Heart left ventricle (tissue), 16 donors: ENCODE results near the gene S100A9. TPM values are rescaled to one million over a fixed set of nuclear protein-coding genes. Genes with fewer than 3 reads are reported as not detected.

Source experiments
- ATAC-seq, 4 donors: fragments of 200-7000 bp; cut with Tn5 transposase; one replicate each; pipeline ENCODE4 v1.9.1; 2020 to 2022; ENCODE audit warnings: moderate library complexity in 4 of 4, mild to moderate bottlenecking in 3 of 4, moderate number of reproducible peaks in 1 of 4
- DNase-seq, 5 donors: peaks; one replicate each; pipeline ENCODE4 v3.0.0-alpha.2; 2020
- H3K27ac ChIP-seq, 12 donors: fragments of 200-600 bp; sonication (generic) in 4 of 12; one replicate each; pipeline versions ENCODE4 v1.5.0 to v1.8.0; 2016 to 2022; ENCODE audit warnings: mild to moderate bottlenecking in 2 of 12
- H3K27me3 ChIP-seq, 9 donors: fragments of 200-600 bp; sonication (generic) in 2 of 9; one replicate each; pipeline versions ENCODE4 v1.5.1 to v1.8.0; 2016 to 2022; ENCODE audit warnings: mild to moderate bottlenecking in 3 of 9
- H3K36me3 ChIP-seq, 9 donors: fragments of 200-600 bp; sonication (generic) in 2 of 9; one replicate each; pipeline versions ENCODE4 v1.5.0 to v1.8.0; 2018 to 2022; ENCODE audit warnings: mild to moderate bottlenecking in 2 of 9
- H3K4me1 ChIP-seq, 12 donors: fragments of 200-600 bp; sonication (generic) in 4 of 12; one replicate each; pipeline versions ENCODE4 v1.5.0 to v1.8.0; 2016 to 2022; ENCODE audit warnings: mild to moderate bottlenecking in 3 of 12
- H3K4me3 ChIP-seq, 12 donors: fragments of 200-600 bp; sonication (generic) in 4 of 12; one replicate each; pipeline versions ENCODE4 v1.5.0 to v1.8.0; 2017 to 2022; ENCODE audit warnings: mild to moderate bottlenecking in 9 of 12, moderate library complexity in 4 of 12
- H3K9me3 ChIP-seq, 12 donors: fragments of 200-600 bp; sonication (generic) in 4 of 12; one replicate each; pipeline versions ENCODE4 v1.5.0 to v1.8.0; 2016 to 2022; ENCODE audit warnings: mild to moderate bottlenecking in 1 of 12
- POLR2A ChIP-seq, 2 donors: fragments of 450-650 bp; IDR thresholded peaks; one replicate each; pipeline ENCODE4 v1.6.1; 2017; ENCODE audit warnings: antibody characterized with exemption in 2 of 2, mild to moderate bottlenecking in 2 of 2, moderate library complexity in 2 of 2
- WGBS, 4 donors: extraction: QIAGEN DNeasy Blood & Tissue Kit in 2 of 4; methylation state at CpG; one replicate each; pipeline versions ENCODE4 v1.1.5 to v1.1.7; 2013 to 2018; 5-methylcytosine and 5-hydroxymethylcytosine counted together
- intact Hi-C, 10 donors: fragments of 100-400 bp; cut with DNase I; formaldehyde crosslinking; loops; one replicate each; pipeline versions ENCODE4 v1.11.1 to v1.14.2; 2022
- long read RNA-seq, 3 donors: library from polyadenylated mRNA; unstranded; transcript quantifications; one replicate each; pipeline ENCODE4 v2.0.0, GENCODE V29; 2020 to 2021
- polyA plus RNA-seq, 2 donors: library from polyadenylated mRNA; stranded (reverse); fragments of 200-250 nt; gene quantifications; one replicate each; pipeline ENCODE4 v1.2.3, GENCODE V29; 2013
- total RNA-seq, 9 donors: library from RNA; depleted of rRNA in 2 of 9; stranded (reverse); fragments of >200 nt in 2 of 9; fragmentation: NEBNext Ultra II Directional in 3 of 9; extraction: Animal tissue kit (Norgen Biotek cat#: 25700) in 3 of 9; gene quantifications; one replicate each; pipeline versions ENCODE4 v1.1.0 to v1.2.4, GENCODE V29; 2016 to 2023
- TF ChIP-seq, protein P1 (sequence below), 12 donors: fragments of 200-600 bp; sonication (generic) in 4 of 12; IDR thresholded peaks; one replicate each; pipeline versions ENCODE4 v1.5.0 to v1.8.0; 2018 to 2022; ENCODE audit warnings: antibody characterized with exemption in 12 of 12, mild to moderate bottlenecking in 5 of 12
- donor health status: ischemic (EF 13 %, LVEDD 7.1; RV severe dilation, severe dysfunction).
- donor health status: healthy with polysubstance abuse.
- donor health status: DM: no; HTN: yes; CAD: no.
- donor health status: DM: no; HTN: no; CAD: no.
- donor health status: ischemic (EF 25% LVEDD 6.9; RV normal size, moderate dysfunction).
- donor health status: ischemic (EF 25% LVEDD 5.7; RV mildly dilated, moderate dysfunction).
- donor health status: healthy.
- donor health status: DM: yes; HTN: yes; CAD: no.
- donor health status: ischemic (EF 35%, LVEDD 5.7; RV mildly dilated, moderate dysfunction).
- donor health status: nonischemic (EF 11% LVEDD 7.7; RV severe dilation, severe dysfunction).
- donor health status: DM: yes; HTN: yes; CAD: no.
- donor health status: PGD.
- donor health status: ischemic (EF 29% LVEDD 5.4; RV normal size, mild dysfunction).
- donor health status: nonischemic (EF 23%, LVEDD 6.1; RV moderate dilation, normal function).

The S100A9 gene
- 100 to 1,000 TPM in 3 of 9 donors, 10 to 100 TPM in 5, 1 to 10 TPM in 1; 5.7 to 350 (median 76.2) TPM for total RNA-seq
- polyA plus RNA-seq: 100 to 1,000 TPM in 1 of 2 donors, 10 to 100 TPM in 1; 43.3 to 202 TPM
- long read RNA-seq, donor 1: 0 reads
- long read RNA-seq, donor 2, partial matches to known transcripts: 1 of 3 reads
- long read RNA-seq, donor 2, other reads (novel, unspliced or antisense): 0 of 3 reads
- long read RNA-seq, donor 3, partial matches to known transcripts: 2 of 4 reads
- long read RNA-seq, donor 3, other reads (novel, unspliced or antisense): 0 of 4 reads

DNA sequence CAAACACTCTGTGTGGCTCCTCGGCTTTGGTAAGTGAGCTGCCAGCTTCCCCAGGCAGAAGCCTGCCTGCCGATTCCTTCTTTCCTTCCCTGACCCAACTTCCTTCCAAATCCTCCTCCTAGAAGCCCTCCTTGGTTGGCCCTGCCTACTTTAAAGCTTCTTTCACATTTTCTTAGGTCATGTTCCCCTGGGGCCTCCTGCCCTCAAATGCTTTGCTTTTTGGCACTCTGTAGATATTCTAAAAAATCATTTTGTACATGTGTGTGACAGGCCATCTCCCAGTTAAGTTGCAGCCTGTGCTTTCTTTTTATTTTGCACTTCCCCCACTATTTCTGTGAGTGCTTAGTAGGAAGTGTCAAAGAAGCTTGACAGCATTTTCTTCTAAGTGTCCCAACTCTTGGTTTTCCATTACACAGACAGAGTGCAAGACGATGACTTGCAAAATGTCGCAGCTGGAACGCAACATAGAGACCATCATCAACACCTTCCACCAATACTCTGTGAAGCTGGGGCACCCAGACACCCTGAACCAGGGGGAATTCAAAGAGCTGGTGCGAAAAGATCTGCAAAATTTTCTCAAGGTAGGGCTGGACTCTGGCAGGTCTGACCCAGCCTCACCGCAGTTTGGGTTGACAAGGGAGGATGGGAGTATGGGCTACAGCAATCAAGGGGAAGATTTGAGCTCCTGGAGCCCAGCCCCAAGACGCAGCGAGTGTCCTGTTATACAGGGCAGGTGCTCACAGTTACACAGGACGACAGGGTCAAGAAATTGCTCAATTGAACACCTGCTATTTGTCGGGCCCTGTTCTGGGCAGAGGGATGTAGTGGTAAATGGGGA, at the start of gene S100A9:
Gene S100A9 (plus strand): TSS at position 2 of the 838 bp plus-strand sequence. CDS start 430 bp downstream, at position 432.
- DNase-seq (no peak), ATAC-seq (no peak)
- 80 to 87% (median 83%) methylated on average over 11 of the region's 11 CpGs for WGBS, 4 donors
- intact Hi-C loops: loop anchor here in 2 of 10 donors (10.0 kb wide), 2 partner anchors 47 to 217 kb away; no protein-coding TSS in a partner anchor
- Histone ChIP-seq H3K4me1 (peaks cover 0 to 40% (median 0%) of the 10 kb centered on the region in 12 donors), H3K27ac (peak within 1 kb of the TSS in 3 of 12 donors; percentile 37 to 92 (median 39)), H3K9me3 (no peaks in the 10 kb centered on the region), H3K36me3 (no peaks in the 10 kb centered on the region), H3K27me3 (no peaks in the 10 kb centered on the region), H3K4me3 (peak within 1 kb of the TSS in 3 of 12 donors; percentile 4 to 58 (median 12))
- TF ChIP-seq, protein P1, sequence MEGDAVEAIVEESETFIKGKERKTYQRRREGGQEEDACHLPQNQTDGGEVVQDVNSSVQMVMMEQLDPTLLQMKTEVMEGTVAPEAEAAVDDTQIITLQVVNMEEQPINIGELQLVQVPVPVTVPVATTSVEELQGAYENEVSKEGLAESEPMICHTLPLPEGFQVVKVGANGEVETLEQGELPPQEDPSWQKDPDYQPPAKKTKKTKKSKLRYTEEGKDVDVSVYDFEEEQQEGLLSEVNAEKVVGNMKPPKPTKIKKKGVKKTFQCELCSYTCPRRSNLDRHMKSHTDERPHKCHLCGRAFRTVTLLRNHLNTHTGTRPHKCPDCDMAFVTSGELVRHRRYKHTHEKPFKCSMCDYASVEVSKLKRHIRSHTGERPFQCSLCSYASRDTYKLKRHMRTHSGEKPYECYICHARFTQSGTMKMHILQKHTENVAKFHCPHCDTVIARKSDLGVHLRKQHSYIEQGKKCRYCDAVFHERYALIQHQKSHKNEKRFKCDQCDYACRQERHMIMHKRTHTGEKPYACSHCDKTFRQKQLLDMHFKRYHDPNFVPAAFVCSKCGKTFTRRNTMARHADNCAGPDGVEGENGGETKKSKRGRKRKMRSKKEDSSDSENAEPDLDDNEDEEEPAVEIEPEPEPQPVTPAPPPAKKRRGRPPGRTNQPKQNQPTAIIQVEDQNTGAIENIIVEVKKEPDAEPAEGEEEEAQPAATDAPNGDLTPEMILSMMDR (IDR thresholded peaks at IDR 0.05): no peak
- TF ChIP-seq POLR2A (IDR thresholded peaks at IDR 0.05): no peak

DNA sequence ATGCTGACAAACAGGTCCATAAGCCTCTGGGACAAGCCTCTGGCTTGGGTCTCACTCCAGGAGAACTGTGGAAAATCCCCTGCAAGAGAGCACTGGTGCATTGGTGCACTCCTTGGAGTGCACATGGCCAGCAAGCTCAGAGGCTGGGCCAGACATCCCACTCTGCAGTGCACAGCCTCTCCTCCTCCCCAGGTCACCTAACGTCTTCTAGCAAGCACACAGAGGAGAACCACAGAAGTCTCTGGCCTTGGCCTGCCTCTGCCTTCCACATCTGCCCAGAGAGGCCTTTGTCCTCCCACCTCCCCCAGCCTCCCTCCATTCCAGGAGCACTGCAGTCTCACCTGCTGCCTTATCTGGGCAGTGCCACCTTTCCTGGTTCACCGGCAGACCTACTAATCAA, 49.1 kb upstream of the S100A9 start:
- ATAC-seq: no peak
- Histone ChIP-seq H3K4me3 (no peak overlapping the region), H3K27me3 (peaks cover 0 to 16% (median 0%) of the 10 kb centered on the region in 9 donors), H3K27ac (no peak overlapping the region), H3K9me3 (no peaks in the 10 kb centered on the region), H3K4me1 (no peaks in the 10 kb centered on the region), H3K36me3 (no peaks in the 10 kb centered on the region)
- intact Hi-C loops: no loop called here
- 65 to 95% (median 72%) methylated on average over 2 of the region's 2 CpGs for WGBS, 4 donors
- TF ChIP-seq, protein P1 (IDR thresholded peaks at IDR 0.05): no peak
- no peak for TF ChIP-seq POLR2A (IDR thresholded peaks at IDR 0.05)
- DNase-seq: no peak

DNA sequence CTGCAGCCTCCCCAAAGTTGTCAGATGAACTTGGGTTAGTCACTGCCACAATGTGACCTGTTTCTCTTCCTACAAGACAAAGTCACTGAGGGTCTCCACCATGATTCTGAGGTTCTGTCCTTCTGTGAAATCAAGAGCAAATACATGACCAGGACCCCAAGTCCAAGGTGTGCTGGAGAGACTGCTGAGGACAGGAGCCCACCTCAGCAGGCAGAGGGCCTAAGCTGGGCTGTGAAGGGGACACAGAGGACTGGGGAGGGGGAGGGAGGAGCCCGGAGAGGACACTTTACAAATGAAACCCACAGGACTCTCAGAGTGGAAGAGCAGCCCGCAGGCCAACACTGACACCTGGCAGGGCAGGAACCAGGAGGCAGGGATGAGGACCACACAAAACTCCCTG, 48.2 kb upstream of the S100A9 start:
- Histone ChIP-seq H3K4me3 (no peak overlapping the region), H3K4me1 (no peaks in the 10 kb centered on the region), H3K9me3 (peaks cover 0 to 3% (median 0%) of the 10 kb centered on the region in 12 donors), H3K36me3 (no peaks in the 10 kb centered on the region), H3K27ac (no peak overlapping the region), H3K27me3 (peaks cover 0 to 14% (median 0%) of the 10 kb centered on the region in 9 donors)
- WGBS, 4 donors: 64 to 74% (median 72%) methylated on average over 2 of the region's 2 CpGs
- DNase-seq (no peak), ATAC-seq (no peak)
- TF ChIP-seq POLR2A (IDR thresholded peaks at IDR 0.05): no peak
- TF ChIP-seq, protein P1 (IDR thresholded peaks at IDR 0.05): no peak
- intact Hi-C loops: no loop called here

DNA sequence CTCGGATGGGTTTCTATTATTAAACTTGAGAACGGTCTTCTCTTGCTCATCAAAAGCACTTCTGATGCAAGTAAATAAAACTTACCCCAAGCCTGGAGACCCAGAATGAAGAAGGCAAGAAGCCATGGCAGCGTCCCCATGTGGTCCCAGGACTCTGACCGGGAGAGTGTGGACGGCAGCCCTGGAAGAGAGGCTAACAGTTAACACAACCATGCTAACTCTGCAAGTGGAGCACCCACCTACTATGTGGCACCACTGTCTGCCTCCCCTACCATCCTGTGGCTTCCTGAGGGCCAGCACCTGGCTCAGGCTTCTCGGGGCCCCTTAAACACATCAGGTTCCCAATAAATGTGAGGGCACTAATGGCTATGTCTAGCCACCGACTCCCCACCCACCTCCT, 47.1 kb upstream of the S100A9 start:
- DNase-seq (no peak), ATAC-seq (no peak)
- TF ChIP-seq, protein P1 (IDR thresholded peaks at IDR 0.05): no peak
- no peak for TF ChIP-seq POLR2A (IDR thresholded peaks at IDR 0.05)
- Histone ChIP-seq H3K9me3 (peaks cover 0 to 10% (median 0%) of the 10 kb centered on the region in 12 donors), H3K27me3 (peaks cover 0 to 14% (median 0%) of the 10 kb centered on the region in 9 donors), H3K4me3 (no peak overlapping the region), H3K4me1 (no peaks in the 10 kb centered on the region), H3K36me3 (no peaks in the 10 kb centered on the region), H3K27ac (no peak overlapping the region)
- WGBS, 4 donors: 59 to 68% (median 65%) methylated on average over 7 of the region's 7 CpGs
- intact Hi-C loops: no loop called here
